ENCODE data around the gene AP1G1. TPM values are rescaled to one million over a fixed set of nuclear protein-coding genes. Genes with fewer than 3 reads are reported as not detected.
"Not testable (repeated sequence)": the region's sequence is repeated elsewhere in the genome, so short reads cannot be mapped to it uniquely, and the experiment has no call there.

AP1G1 gene
- polyA plus RNA-seq, 1 donor, result 65.2 TPM

DNA sequence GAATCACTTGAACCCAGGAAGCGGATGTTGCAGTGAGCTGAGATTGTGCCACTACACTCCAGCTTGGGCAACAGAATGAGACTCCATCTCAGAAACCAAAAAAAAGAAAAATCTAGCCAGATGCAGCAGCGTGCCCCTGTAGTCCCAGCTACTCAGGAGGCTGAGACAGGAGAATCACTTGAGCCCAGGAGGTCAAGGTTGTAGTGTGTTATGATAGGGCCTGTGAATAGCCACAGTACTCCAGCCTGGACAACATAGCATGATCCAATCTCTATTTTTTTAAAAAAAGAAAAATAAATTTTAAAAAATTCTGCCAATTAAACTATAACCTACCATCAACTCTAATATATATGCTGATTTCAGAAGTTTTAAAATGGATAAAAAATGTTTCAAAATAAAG lies 99.9 kb downstream of the AP1G1 start:
- Histone ChIP-seq H3K4me3 (ENCODE audit: low read length) (no peak overlapping the region), H3K9me3 (ENCODE audit: control insufficient read depth, low read depth, low read length) (no peaks in the 10 kb centered on the region), H3K27me3 (ENCODE audit: control insufficient read depth, insufficient read depth, low read length) (no peaks in the 10 kb centered on the region), H3K27ac (ENCODE audit: low read length) (peak overlapping the region; percentile 84), H3K4me1 (ENCODE audit: control insufficient read depth, insufficient read depth, low read length) (peaks cover 25% of the 10 kb centered on the region), H3K36me3 (ENCODE audit: control insufficient read depth, insufficient read depth, low read length) (peaks cover 1% of the 10 kb centered on the region)
- DNase-seq, result no peak
- WGBS (ENCODE audit: insufficient coverage, low lambda C conversion rate), result no CpG with 5 or more reads among the region's 2 CpGs

DNA sequence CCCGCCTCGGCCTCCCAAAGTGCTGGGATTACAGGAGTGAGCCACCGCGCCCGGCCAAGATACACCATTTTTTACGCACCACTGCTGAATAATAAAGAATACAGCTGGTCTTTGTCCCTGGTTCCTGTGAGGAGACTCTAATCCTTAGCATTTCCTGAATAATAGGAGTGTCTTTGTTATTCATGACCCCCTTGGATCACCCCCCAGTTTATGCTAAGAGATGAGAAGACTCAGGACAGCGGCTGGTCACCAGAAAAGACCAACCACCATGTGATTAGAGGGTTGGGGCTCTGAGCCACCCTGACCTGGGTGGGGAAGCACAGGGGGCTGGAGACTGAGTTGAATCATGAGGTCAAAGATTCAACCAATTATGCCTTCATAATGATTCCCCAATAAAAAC lies 101.4 kb downstream of the AP1G1 start:
- Histone ChIP-seq H3K9me3 (ENCODE audit: control insufficient read depth, low read depth, low read length) (no peaks in the 10 kb centered on the region), H3K4me3 (ENCODE audit: low read length) (no peak overlapping the region), H3K36me3 (ENCODE audit: control insufficient read depth, insufficient read depth, low read length) (no peaks in the 10 kb centered on the region), H3K4me1 (ENCODE audit: control insufficient read depth, insufficient read depth, low read length) (peaks cover 25% of the 10 kb centered on the region), H3K27ac (ENCODE audit: low read length) (peak overlapping the region; percentile 84), H3K27me3 (ENCODE audit: control insufficient read depth, insufficient read depth, low read length) (no peaks in the 10 kb centered on the region)
- no CpG with 5 or more reads among the region's 7 CpGs for WGBS (ENCODE audit: insufficient coverage, low lambda C conversion rate)
- no peak for DNase-seq

DNA sequence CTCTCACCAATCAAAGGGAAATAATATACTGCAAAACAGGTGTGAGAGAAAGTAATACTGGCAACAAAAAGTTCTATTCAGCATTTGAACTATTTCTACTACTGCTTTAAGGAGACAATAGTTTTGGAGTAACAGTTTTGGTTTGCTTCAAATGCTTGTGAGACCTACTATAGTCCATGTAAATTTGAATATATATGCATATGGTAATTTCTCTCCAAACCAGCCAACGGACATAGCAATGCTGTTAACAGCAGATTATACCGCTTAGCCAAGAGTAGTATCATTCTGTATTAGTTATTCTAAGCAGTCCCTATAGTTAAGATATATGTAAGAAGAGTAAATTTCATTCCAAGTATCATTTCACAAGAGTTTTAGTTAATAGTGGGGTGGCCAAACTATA lies 102.6 kb downstream of the AP1G1 start:
- no peaks in the 10 kb centered on the region for H3K27me3 ChIP-seq (ENCODE audit: control insufficient read depth, insufficient read depth, low read length)
- H3K27ac ChIP-seq (ENCODE audit: low read length), result no peak overlapping the region
- H3K9me3 ChIP-seq (ENCODE audit: control insufficient read depth, low read depth, low read length), result no peaks in the 10 kb centered on the region
- peaks cover 25% of the 10 kb centered on the region for H3K4me1 ChIP-seq (ENCODE audit: control insufficient read depth, insufficient read depth, low read length)
- no peak overlapping the region for H3K4me3 ChIP-seq (ENCODE audit: low read length)
- 67% methylated on average over 1 of the region's 2 CpGs for WGBS (ENCODE audit: insufficient coverage, low lambda C conversion rate)
- no peak for DNase-seq
- no peaks in the 10 kb centered on the region for H3K36me3 ChIP-seq (ENCODE audit: control insufficient read depth, insufficient read depth, low read length)

GRCh38 chr16:71703333-71703732 lies 105.3 kb downstream of the AP1G1 start:
- no peaks in the 10 kb centered on the region for H3K27me3 ChIP-seq (ENCODE audit: control insufficient read depth, insufficient read depth, low read length)
- no peak overlapping the region for H3K4me3 ChIP-seq (ENCODE audit: low read length)
- H3K27ac ChIP-seq (ENCODE audit: low read length), result no peak overlapping the region
- peaks cover 20% of the 10 kb centered on the region for H3K36me3 ChIP-seq (ENCODE audit: control insufficient read depth, insufficient read depth, low read length)
- H3K4me1 ChIP-seq (ENCODE audit: control insufficient read depth, insufficient read depth, low read length), result peaks cover 9% of the 10 kb centered on the region
- no CpG with 5 or more reads among the region's 1 CpG for WGBS (ENCODE audit: insufficient coverage, low lambda C conversion rate)
- DNase-seq, result no peak
- H3K9me3 ChIP-seq (ENCODE audit: control insufficient read depth, low read depth, low read length), result no peaks in the 10 kb centered on the region

- no peaks in the 10 kb centered on the region for H3K27me3 ChIP-seq (ENCODE audit: control insufficient read depth, insufficient read depth, low read length)
- no peak for DNase-seq
- H3K9me3 ChIP-seq (ENCODE audit: control insufficient read depth, low read depth, low read length), result no peaks in the 10 kb centered on the region
- H3K4me3 ChIP-seq (ENCODE audit: low read length), result no peak overlapping the region
- WGBS (ENCODE audit: insufficient coverage, low lambda C conversion rate), result 100% methylated on average over 1 of the region's 4 CpGs
- no peaks in the 10 kb centered on the region for H3K4me1 ChIP-seq (ENCODE audit: control insufficient read depth, insufficient read depth, low read length)
- H3K27ac ChIP-seq (ENCODE audit: low read length), result no peak overlapping the region
- H3K36me3 ChIP-seq (ENCODE audit: control insufficient read depth, insufficient read depth, low read length), result peaks cover 24% of the 10 kb centered on the region
Observed at GRCh38 chr16:71700831-71701230, 107.8 kb downstream of the AP1G1 start.

DNA sequence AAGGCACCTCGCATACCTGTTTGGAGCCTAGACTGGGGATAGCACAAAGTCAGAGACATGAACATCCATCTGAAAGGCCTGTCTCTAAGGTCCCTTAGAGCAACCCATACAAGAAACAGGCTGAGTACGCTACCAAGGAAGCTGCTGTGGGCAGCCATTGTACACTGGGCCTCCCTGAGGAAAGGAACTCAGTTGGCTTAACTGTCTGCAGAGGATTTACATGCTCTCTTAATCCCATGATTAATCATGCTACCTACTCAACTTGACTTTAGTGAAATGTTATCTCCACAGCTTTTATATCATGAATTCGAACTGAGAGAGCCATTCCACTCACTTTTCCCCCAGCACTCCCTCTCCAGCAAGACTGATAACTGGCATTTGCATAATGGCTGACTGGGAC lies 110.1 kb downstream of the AP1G1 start:
- Histone ChIP-seq H3K4me3 (ENCODE audit: low read length) (no peak overlapping the region), H3K9me3 (ENCODE audit: control insufficient read depth, low read depth, low read length) (no peaks in the 10 kb centered on the region), H3K4me1 (ENCODE audit: control insufficient read depth, insufficient read depth, low read length) (no peaks in the 10 kb centered on the region), H3K36me3 (ENCODE audit: control insufficient read depth, insufficient read depth, low read length) (peaks cover 24% of the 10 kb centered on the region), H3K27ac (ENCODE audit: low read length) (no peak overlapping the region), H3K27me3 (ENCODE audit: control insufficient read depth, insufficient read depth, low read length) (no peaks in the 10 kb centered on the region)
- no CpG with 5 or more reads among the region's 3 CpGs for WGBS (ENCODE audit: insufficient coverage, low lambda C conversion rate)
- DNase-seq, result no peak

- 100% methylated on average over 1 of the region's 5 CpGs for WGBS (ENCODE audit: insufficient coverage, low lambda C conversion rate)
- no peaks in the 10 kb centered on the region for H3K4me1 ChIP-seq (ENCODE audit: control insufficient read depth, insufficient read depth, low read length)
- H3K27me3 ChIP-seq (ENCODE audit: control insufficient read depth, insufficient read depth, low read length), result no peaks in the 10 kb centered on the region
- DNase-seq, result no peak
- no peaks in the 10 kb centered on the region for H3K9me3 ChIP-seq (ENCODE audit: control insufficient read depth, low read depth, low read length)
- no peak overlapping the region for H3K4me3 ChIP-seq (ENCODE audit: low read length)
- H3K27ac ChIP-seq (ENCODE audit: low read length), result no peak overlapping the region
- H3K36me3 ChIP-seq (ENCODE audit: control insufficient read depth, insufficient read depth, low read length), result peaks cover 24% of the 10 kb centered on the region
Observed at GRCh38 chr16:71693164-71693563, 115.5 kb downstream of the AP1G1 start.

DNA sequence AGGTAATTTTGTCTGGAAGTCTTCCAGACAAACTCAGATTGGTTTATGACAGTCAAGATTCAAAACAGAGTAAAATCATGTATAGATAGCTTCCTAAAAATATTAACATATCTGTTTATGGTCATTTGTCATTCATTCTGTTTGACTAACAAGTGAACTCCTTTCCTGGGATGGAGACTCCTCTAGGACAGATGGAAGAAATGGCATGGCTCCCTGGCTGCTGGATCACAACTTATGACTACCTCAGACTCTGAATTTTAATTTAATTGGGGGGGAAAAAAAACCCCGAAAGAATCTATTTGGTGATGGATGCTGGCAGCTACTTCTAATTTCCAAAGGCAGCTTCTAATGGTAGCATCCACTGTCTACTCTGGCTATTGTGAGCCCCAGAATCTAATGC lies 118.7 kb downstream of the AP1G1 start:
- no CpG with 5 or more reads among the region's 1 CpG for WGBS (ENCODE audit: insufficient coverage, low lambda C conversion rate)
- Histone ChIP-seq H3K4me1 (ENCODE audit: control insufficient read depth, insufficient read depth, low read length) (no peaks in the 10 kb centered on the region), H3K27me3 (ENCODE audit: control insufficient read depth, insufficient read depth, low read length) (no peaks in the 10 kb centered on the region), H3K4me3 (ENCODE audit: low read length) (no peak overlapping the region), H3K36me3 (ENCODE audit: control insufficient read depth, insufficient read depth, low read length) (peaks cover 34% of the 10 kb centered on the region), H3K9me3 (ENCODE audit: control insufficient read depth, low read depth, low read length) (no peaks in the 10 kb centered on the region), H3K27ac (ENCODE audit: low read length) (no peak overlapping the region)
- no peak for DNase-seq

GRCh38 chr16:71687861-71688260 lies 120.8 kb downstream of the AP1G1 start:
- peaks cover 43% of the 10 kb centered on the region for H3K36me3 ChIP-seq (ENCODE audit: control insufficient read depth, insufficient read depth, low read length)
- H3K27me3 ChIP-seq (ENCODE audit: control insufficient read depth, insufficient read depth, low read length), result no peaks in the 10 kb centered on the region
- H3K9me3 ChIP-seq (ENCODE audit: control insufficient read depth, low read depth, low read length), result peaks cover 2% of the 10 kb centered on the region
- H3K4me3 ChIP-seq (ENCODE audit: low read length), result no peak overlapping the region
- H3K4me1 ChIP-seq (ENCODE audit: control insufficient read depth, insufficient read depth, low read length), result no peaks in the 10 kb centered on the region
- DNase-seq, result no peak
- H3K27ac ChIP-seq (ENCODE audit: low read length), result no peak overlapping the region
- WGBS (ENCODE audit: insufficient coverage, low lambda C conversion rate), result no CpG with 5 or more reads among the region's 3 CpGs

- DNase-seq; H3K27ac ChIP-seq (ENCODE audit: low read length); H3K4me3 ChIP-seq (ENCODE audit: low read length); H3K27me3 ChIP-seq (ENCODE audit: control insufficient read depth, insufficient read depth, low read length); H3K4me1 ChIP-seq (ENCODE audit: control insufficient read depth, insufficient read depth, low read length); H3K9me3 ChIP-seq (ENCODE audit: control insufficient read depth, low read depth, low read length): not testable (repeated sequence)
- 100% methylated on average over 3 of the region's 12 CpGs for WGBS (ENCODE audit: insufficient coverage, low lambda C conversion rate)
- peaks cover 45% of the 10 kb centered on the region for H3K36me3 ChIP-seq (ENCODE audit: control insufficient read depth, insufficient read depth, low read length)
Observed at GRCh38 chr16:71684280-71684679, 124.4 kb downstream of the AP1G1 start.

DNA sequence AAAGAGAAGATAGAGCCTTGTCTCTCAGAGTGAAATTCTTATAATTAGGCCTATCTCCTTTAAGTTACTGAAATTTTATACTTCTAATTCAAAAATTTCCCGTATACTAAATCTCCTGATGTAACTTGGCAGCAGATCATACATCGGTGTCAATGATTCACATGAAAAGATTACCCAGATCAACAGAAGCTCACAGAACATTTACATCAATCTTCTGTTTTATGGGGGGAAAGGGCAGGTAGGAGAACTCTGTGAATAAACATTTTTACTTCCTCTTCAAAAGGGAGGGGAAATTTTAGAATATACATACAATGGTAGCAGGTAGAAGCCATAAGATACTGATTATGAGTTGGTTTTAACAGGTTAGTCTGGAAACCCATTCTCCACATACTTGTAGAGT lies 127.3 kb downstream of the AP1G1 start:
- Histone ChIP-seq H3K27me3 (ENCODE audit: control insufficient read depth, insufficient read depth, low read length) (no peaks in the 10 kb centered on the region), H3K4me3 (ENCODE audit: low read length) (no peak overlapping the region), H3K4me1 (ENCODE audit: control insufficient read depth, insufficient read depth, low read length) (peaks cover 3% of the 10 kb centered on the region), H3K36me3 (ENCODE audit: control insufficient read depth, insufficient read depth, low read length) (peaks cover 48% of the 10 kb centered on the region), H3K9me3 (ENCODE audit: control insufficient read depth, low read depth, low read length) (peaks cover 4% of the 10 kb centered on the region), H3K27ac (ENCODE audit: low read length) (no peak overlapping the region)
- peak in 1 of 2 donors; percentile 63 for DNase-seq
- WGBS (ENCODE audit: insufficient coverage, low lambda C conversion rate), result 17% methylated on average over 1 of the region's 2 CpGs

Measured in large intestine (tissue), 3 donors.